Esophagus squamous epithelium (tissue), 4 donors: ENCODE data around the gene IFIT1B.

Source experiments
- CTCF ChIP-seq, 6 experiments: fragments of 450-650 bp in 4 of 6; fragments of 200-600 bp in 2 of 6; sonication (generic) in 2 of 6; IDR thresholded peaks; one replicate each; pipeline ENCODE4 v1.5.1; 2016 to 2019; ENCODE audit warnings: antibody characterized with exemption in 6 of 6, mild to moderate bottlenecking in 4 of 6, moderate library complexity in 4 of 6
- POLR2A ChIP-seq, 4 donors: fragments of 450-650 bp; IDR thresholded peaks; one replicate each; pipeline ENCODE4 v1.6.1; 2017; ENCODE audit warnings: antibody characterized with exemption in 4 of 4, mild to moderate bottlenecking in 4 of 4, moderate library complexity in 3 of 4

GRCh38 chr10:89379103-89379502, 1.2 kb downstream of the IFIT1B start:
- TF ChIP-seq CTCF (IDR thresholded peaks at IDR 0.05) = no peak
- TF ChIP-seq POLR2A (IDR thresholded peaks at IDR 0.05) = no peak
